Nucleus accumbens (tissue), 56 donors: ENCODE results near the gene CMSS1.

Source experiments
- DNase-seq, 56 donors: peaks; one replicate each; lab custom pipeline; 2025; lab: John Stamatoyannopoulos, UW

CMSS1 gene

DNA sequence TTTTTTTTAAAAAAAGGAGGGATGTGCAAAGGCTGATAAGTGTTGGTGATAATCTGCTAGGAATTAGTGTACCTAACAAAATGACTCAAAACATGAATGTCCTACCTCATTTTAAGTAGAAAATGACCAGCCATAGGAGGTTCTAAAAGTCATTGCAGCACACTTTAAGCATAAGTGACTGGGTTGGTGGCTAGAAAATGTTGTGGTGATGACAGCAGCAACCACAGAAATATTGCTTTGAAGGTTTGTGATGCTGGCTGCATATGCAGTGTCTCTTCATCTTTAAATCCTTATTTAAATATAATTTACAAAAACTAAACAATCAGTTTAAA, 55.2 kb downstream of the CMSS1 start:
- no peak for DNase-seq

GRCh38 chr3:99873269-99874102, 55.8 kb downstream of the CMSS1 start:
- DNase-seq = no peak

DNA sequence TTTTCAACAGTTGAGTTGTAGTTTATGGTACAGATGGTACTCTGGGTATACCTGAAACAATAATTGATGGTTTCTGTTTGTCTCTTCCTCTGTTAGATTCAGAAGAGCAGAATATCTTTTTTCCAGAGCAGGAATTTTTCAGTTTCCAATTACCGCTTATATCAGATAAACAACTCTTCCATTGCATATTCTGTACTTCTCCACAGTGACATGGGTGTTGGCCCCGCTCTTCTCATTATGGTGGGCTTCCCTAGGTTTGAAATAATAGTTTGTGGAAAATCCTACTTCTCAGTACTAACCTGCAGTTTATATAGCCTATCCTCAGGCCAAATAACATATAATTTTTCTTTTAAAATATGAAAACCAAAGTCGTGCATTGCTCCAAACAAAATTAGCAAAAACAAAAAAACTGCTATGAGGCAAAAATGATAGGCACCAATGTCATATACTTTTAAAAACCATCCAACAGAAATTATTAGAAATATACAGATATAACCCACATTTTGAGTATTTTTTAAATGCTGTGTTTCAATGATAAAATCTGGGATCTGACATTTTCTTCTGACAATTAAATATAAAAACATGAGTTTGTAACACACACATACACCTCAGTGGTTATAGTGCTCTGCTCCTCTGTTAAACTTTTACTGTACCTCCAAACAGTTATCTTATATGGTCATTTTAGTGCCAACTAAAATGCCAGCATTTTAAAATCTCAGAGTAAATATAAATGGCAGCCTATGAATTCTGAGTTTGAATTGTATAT, 56.8 kb downstream of the CMSS1 start:
- DNase-seq = no peak

GRCh38 chr3:99875581-99875928, 57.9 kb downstream of the CMSS1 start:
- DNase-seq = no peak

DNA sequence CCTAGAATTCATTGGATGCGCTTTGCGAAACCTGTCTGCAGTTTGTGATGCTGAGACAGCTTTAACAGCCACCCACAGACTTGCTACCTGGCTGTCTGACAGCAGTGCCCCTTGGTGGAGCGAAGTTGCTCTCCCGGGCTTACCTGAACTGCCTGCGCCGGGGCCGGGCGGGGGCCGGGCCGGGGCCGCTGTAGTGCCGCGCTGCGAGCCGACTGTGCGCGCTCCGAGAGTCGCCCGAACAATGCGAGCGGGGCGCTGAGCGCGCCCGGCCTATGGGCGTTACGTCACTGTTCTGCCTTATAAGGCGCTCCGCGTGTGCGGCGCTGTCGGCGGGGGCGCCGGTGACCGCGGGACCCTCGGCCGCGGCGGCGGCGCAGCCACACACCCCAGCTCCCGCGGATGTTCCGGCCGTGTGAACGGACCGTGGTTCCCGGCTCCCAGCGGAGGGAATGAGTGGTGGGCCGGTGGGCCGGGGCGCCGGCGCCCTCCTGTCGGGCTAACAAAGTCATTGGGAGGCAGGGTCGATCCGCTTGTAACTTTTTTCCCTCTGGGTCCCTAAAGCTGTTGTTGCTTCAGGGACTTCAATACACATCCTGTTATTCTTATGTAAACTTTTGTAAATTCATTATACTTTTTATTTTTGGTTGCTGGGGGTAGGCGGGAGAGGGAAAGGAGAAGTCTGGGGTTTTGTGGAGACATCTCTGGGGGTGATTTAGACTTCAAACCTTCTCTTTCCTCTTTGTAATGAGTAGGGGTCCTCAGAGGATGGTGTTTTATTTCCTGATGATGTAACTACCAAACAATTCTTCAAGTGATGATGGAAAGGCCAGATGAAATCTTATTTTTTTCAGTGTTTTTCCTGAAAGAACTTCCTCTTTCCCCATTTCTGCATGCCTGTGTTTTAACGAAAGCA, 58.5 kb downstream of the CMSS1 start:
- DNase-seq = peak in 50 of 56 donors; percentile 1 to 82 (median 38)

GRCh38 chr3:99877031-99877579, 59.4 kb downstream of the CMSS1 start:
- no peak for DNase-seq

- no peak for DNase-seq
These were observed 60.3 kb downstream of the CMSS1 start for GRCh38 chr3:99878005-99878404.

DNA sequence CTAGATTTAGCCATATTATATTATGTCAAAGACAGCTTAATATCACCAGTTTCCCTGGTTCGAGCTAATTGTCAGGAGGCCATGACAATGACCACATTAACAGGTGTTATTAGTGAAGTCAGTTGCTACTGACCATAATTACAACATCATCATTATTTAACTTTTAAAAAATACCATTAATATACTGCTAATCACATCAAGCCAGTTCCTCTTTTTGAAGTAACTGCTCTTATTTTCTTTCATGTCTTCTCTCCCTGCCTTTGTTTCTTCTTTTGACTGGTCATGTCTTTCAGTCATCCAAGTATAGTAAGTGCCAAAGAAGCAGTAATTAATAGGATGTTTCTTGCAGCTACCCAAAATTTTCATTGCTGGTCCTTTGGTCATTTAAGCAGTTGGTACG, 61.6 kb downstream of the CMSS1 start:
- no peak for DNase-seq

DNA sequence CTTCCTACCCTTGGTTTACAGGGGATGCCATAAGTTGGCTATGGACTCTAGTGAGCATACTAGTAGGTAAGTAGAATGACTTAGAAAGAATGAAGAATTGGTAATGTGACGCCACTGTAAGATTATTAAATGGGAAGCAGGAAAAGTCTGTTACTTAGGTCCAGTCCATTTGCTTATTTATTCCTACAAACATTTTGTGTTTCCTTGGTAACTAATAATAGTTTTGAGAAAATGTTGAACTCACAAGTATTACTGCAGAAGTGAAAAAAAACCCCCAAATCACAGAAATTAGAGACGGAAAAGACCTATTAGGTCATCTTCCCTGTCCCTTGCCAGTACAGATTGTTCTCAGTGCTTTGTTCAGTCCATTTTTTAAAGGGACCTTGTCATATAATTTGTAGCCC, 63.5 kb downstream of the CMSS1 start:
- DNase-seq = no peak

DNA sequence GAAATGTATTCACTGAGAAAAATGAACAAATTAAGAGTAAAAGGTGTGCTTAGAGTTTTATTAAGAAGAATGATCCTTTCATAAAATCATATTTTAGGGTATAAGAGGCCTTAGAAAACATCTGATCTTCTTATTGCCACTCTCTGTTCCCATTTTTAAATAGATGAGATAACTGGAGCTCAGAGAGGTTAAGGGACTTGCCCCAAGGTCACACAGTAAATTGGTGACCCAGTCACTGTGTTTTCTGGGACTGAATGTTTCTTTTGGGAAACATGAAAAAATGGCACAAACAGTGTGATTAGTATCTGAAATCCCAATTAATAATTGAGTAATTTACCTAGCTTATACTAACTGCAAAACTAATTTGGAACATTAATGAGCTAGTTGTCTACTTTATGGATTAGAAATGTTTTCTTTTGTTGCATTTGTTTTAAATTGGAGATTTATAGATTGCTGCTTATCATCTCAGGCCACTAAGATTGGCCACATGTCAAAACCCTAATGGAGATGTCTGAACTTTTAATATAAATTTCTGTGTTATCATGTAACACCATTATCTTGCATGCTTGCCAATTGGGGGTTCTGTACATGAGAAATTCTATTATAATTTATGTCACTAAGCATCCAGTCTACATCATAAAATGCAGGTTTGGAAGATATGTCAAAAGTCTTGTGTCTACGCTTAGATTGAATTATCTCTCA, 64.9 kb downstream of the CMSS1 start:
- DNase-seq = no peak

DNA sequence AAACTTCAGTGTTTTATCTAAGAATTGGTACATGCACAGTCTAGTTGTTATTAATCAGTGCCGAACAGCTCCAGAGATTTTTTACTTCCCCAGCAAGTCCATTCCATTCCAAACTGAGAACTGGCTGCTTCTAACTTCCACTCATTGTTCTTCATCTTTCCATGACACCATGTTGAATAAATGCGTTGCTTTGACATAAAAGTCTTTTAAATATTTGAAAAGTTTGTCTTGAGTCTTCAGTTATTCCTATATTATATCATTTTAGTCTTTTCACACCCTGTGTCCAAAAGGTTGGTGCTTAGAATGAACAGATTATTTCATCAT, 65.4 kb downstream of the CMSS1 start:
- no peak for DNase-seq

DNA sequence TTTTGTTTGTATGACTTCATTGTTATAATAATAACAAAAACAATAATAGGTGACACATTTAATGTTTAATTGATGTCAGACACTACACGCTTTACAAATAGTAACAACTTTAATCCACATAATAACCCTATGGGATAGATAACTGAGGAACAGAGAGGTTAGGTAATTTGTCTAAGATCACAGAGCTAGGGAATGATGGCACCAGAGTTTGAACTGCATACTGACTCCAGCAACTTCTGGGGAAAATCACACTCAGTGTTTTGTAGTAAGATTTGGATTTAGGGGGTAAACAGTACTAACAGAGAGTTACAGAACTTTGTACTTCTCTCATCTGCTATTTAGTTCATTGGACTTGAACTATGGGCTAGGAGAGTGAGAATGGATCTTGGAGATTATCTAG, 66.0 kb downstream of the CMSS1 start:
- DNase-seq = no peak

DNA sequence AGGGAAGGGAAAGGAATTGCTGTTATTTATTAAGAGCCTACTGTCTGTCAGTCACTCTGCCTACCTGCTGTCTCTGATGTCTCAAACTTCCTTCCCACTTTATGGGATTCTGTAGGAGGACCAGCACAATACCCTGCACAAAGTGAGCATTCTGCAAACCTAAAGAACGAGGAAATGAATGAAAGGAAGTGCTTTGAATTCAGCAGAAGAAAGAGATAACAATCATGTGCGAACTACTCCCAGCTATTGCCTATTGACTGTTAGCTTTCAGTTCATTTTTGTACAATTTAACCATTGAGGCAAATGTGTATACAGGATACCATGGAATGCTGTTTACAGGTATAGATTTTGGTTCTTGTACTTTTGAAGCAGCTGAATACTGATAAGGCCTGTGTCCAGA, 66.8 kb downstream of the CMSS1 start:
- DNase-seq = peak in 2 of 56 donors; percentile 0 to 6

DNA sequence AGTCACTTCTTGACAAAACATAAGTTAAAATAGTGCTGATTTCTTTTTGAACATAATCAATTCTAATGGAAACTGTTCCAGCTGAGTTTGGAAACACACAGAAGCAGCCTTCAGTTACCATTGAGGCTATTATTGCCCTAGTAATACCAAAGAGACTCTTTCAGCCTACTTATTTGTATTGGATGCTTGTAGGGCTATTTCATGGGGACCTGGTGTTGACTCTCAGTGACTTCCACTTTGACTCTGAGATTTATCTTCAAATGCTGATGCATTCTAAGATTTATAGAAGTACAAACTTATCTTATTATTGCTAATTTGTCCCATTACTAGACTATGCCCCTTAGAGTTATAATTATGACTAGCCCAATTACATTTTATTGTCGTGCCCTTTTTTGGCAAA, 67.4 kb downstream of the CMSS1 start:
- no peak for DNase-seq

DNA sequence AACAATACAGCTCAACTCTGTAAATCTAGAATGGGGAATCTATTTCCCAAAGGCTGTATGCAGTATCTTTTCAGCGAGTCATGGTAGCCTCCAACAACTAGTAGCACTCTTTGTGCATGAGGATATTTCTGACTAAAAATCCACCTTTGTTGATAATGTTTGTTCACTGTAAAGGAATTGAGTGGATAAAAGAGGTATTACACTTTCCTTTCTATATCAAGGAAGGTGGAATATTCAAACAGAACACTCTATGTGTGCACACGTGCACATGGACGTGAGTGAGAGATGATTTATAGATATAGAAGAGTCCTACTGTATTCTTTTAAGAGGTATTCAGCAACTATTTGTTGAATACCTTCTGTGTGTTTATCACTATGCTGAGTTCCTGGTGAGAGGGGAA, 68.2 kb downstream of the CMSS1 start:
- no peak for DNase-seq

DNA sequence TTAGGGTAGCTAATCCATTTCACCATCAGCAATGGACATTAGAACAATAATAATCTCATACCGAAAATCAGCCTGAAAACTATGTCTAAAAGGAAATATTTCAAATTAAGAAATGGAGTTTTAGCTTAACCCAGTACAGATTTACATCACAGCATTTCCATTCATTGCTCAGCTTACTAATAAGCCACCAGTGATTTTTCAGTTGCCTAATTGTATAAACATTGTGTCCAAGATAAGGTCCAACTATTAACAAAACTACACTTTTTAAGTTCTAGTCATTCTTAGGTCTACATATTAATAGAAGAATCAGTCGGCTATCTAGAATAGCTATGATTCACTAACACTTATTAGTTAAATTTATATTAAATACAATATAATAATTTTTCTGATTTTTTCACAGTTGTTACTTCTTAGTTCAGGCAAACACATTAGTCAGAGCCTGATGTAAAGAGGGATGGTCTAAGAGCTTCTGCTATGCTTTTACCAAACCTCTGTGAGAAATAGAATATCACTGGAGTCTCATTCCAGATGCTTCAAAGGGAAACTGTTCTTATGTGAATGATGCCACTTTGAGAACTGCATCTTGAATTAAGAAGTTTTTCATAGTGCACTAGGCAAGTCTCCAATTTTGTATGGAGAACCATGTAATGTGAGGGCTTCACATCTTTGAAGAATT, 74.1 kb downstream of the CMSS1 start:
- DNase-seq = no peak

DNA sequence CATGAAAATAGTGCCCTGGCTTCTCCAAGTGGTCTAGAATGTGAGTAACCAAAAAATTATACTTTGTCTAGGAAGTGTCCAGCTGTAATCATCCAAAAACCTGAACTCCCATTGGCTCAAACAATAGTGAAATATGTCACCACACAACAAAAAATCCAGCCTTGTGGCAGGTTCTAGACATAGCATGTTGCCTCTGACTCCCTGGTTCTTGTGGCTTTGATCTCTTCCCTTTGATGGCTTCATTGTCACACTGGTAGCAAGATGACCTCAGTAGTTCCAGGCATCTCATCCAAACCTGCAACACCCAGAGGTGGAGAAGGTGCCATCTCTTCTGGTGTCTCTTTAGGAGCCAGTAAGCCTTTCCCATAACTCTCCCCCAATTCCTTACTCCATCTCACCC, 74.7 kb downstream of the CMSS1 start:
- no peak for DNase-seq

GRCh38 chr3:99895131-99895696, 77.6 kb downstream of the CMSS1 start:
- no peak for DNase-seq

- DNase-seq = no peak
These were observed 78.2 kb downstream of the CMSS1 start for GRCh38 chr3:99895703-99896441.
